Memory B cell (primary cell): Measurements from ENCODE around the gene KANSL1.

Source experiments
- ATAC-seq: fragments of 150-1000 bp; cut with Tn5 transposase; 2 replicates; pipeline ENCODE4 v1.10.0; 2021; ENCODE audit warnings: low read depth, mild to moderate bottlenecking, moderate library complexity
- DNase-seq, 2 donors: peaks; one replicate each; pipeline ENCODE4 v3.0.0; 2022; ENCODE audit warnings: low spot score in 2 of 2
- H3K27ac Mint-ChIP-seq: one replicate; pipeline ENCODE4 v1.8.0; 2022; ENCODE audit warnings: mild to moderate bottlenecking, moderate library complexity, mixed read lengths
- H3K27me3 Mint-ChIP-seq: one replicate; pipeline ENCODE4 v1.8.0; 2022; ENCODE audit warnings: mixed read lengths
- H3K36me3 Mint-ChIP-seq: one replicate; pipeline ENCODE4 v1.8.0; 2022; ENCODE audit warnings: mild to moderate bottlenecking, mixed read lengths
- H3K4me1 Mint-ChIP-seq: one replicate; pipeline ENCODE4 v1.8.0; 2022; ENCODE audit warnings: mixed read lengths
- H3K4me3 Mint-ChIP-seq: one replicate; pipeline ENCODE4 v1.8.0; 2022; ENCODE audit warnings: mild to moderate bottlenecking, moderate library complexity, mixed read lengths
- H3K9me3 Mint-ChIP-seq: one replicate; pipeline ENCODE4 v1.8.0; 2022; ENCODE audit warnings: mixed read lengths

Gene KANSL1

GRCh38 chr17:46071796-46072195 lies 121.4 kb downstream of the KANSL1 start:
- ATAC-seq (no peak), DNase-seq (no peak)
- Mint-ChIP-seq H3K36me3 (peaks cover 5% of the 10 kb centered on the region), H3K4me1 (peaks cover 8% of the 10 kb centered on the region), H3K27me3 (no peaks in the 10 kb centered on the region), H3K4me3 (no peak overlapping the region), H3K27ac (peak overlapping the region; percentile 35), H3K9me3 (no peaks in the 10 kb centered on the region)

DNA sequence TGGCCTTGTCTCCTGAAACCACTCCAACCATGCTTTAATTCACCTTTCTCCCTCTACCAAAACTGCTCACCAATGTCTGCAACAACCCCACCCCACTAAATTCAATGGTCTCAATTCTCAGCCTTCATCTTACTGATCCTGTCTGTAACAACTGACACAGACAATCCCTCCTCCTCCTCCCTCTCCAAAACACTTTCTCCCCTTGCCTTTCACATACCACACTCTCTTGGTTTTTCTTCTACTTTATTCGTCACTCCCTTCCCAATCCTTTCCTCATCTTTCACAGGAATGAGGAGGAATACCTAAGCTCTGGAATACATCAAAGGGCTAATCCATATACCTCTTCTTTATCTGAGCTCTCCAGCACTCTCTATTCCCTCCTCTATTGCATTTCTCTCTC lies 128.8 kb downstream of the KANSL1 start:
- DNase-seq (no peak), ATAC-seq (no peak)
- H3K9me3 Mint-ChIP-seq: no peaks in the 10 kb centered on the region
- H3K4me1 Mint-ChIP-seq: peaks cover 4% of the 10 kb centered on the region
- peaks cover 9% of the 10 kb centered on the region for H3K36me3 Mint-ChIP-seq
- no peak overlapping the region for H3K4me3 Mint-ChIP-seq
- no peaks in the 10 kb centered on the region for H3K27me3 Mint-ChIP-seq
- H3K27ac Mint-ChIP-seq: peak overlapping the region; percentile 40

DNA sequence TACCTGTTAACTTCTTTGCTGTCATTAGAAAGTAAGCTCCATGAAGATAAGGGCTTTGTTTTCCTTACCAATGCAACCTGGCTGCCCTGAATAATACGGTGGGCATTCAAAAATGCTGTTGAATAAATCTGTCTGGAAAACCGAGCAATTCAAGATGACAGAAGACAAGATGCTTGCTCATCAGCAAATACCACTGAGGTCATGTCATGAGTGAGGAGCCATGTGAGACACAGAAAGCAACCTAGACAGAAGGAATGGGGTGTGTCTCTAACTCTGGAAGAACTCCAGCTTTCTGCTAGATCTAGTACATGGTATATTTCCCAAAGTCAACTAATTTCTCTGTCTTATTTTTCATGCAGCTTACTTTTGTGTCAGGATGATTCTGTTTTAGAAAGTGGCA lies 130.0 kb downstream of the KANSL1 start:
- DNase-seq: no peak
- Mint-ChIP-seq H3K9me3 (no peaks in the 10 kb centered on the region), H3K4me3 (no peak overlapping the region), H3K27ac (no peak overlapping the region), H3K27me3 (no peaks in the 10 kb centered on the region), H3K4me1 (peaks cover 8% of the 10 kb centered on the region), H3K36me3 (peaks cover 15% of the 10 kb centered on the region)
- ATAC-seq: no peak

GRCh38 chr17:46061435-46061834 lies 131.8 kb downstream of the KANSL1 start:
- H3K4me1 Mint-ChIP-seq: peaks cover 8% of the 10 kb centered on the region
- no peaks in the 10 kb centered on the region for H3K27me3 Mint-ChIP-seq

GRCh38 chr17:46060461-46060860 lies 132.8 kb downstream of the KANSL1 start:
- ATAC-seq (no peak), DNase-seq (no peak)
- Mint-ChIP-seq H3K27me3 (no peaks in the 10 kb centered on the region), H3K9me3 (no peaks in the 10 kb centered on the region), H3K4me1 (peaks cover 8% of the 10 kb centered on the region), H3K4me3 (no peak overlapping the region), H3K36me3 (peaks cover 13% of the 10 kb centered on the region), H3K27ac (peak overlapping the region; percentile 65)

More at GRCh38 chr17:46061435-46061834, 131.8 kb downstream of the KANSL1 start:
- no peak for DNase-seq
- H3K27ac Mint-ChIP-seq: no peak overlapping the region
- peaks cover 17% of the 10 kb centered on the region for H3K36me3 Mint-ChIP-seq
- peak; percentile 46 for ATAC-seq
- no peak overlapping the region for H3K4me3 Mint-ChIP-seq
- no peaks in the 10 kb centered on the region for H3K9me3 Mint-ChIP-seq

GRCh38 chr17:46059486-46059885 lies 133.7 kb downstream of the KANSL1 start:
- ATAC-seq (no peak), DNase-seq (no peak)
- Mint-ChIP-seq H3K27ac (peak overlapping the region; percentile 14), H3K9me3 (no peaks in the 10 kb centered on the region), H3K36me3 (peaks cover 13% of the 10 kb centered on the region), H3K27me3 (no peaks in the 10 kb centered on the region), H3K4me1 (peaks cover 8% of the 10 kb centered on the region), H3K4me3 (no peak overlapping the region)

DNA sequence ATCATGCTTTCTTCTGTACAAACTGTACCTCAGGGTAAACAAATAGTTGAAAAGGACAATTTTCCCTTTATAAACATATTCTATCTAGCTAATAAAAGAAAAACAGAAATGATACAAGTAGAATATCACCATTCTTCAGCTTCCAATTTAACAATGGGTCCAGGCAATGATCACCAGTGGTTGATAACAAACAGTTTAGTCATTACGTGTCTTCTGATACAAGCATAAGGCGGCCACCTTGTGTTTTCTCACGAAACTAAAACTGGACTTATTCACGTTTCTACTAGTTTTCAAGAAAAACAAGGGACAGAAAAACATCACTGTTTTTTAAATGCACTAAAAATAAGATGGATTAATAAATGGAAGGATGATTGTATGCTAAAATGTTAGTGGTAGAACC lies 135.9 kb downstream of the KANSL1 start:
- Mint-ChIP-seq H3K4me1 (peaks cover 8% of the 10 kb centered on the region), H3K27ac (no peak overlapping the region), H3K27me3 (no peaks in the 10 kb centered on the region), H3K36me3 (peaks cover 13% of the 10 kb centered on the region), H3K4me3 (no peak overlapping the region), H3K9me3 (no peaks in the 10 kb centered on the region)
- no peak for ATAC-seq
- no peak for DNase-seq

GRCh38 chr17:46056800-46057304 lies 136.4 kb downstream of the KANSL1 start:
- Mint-ChIP-seq H3K4me3 (no peak overlapping the region), H3K36me3 (peaks cover 14% of the 10 kb centered on the region), H3K4me1 (peaks cover 8% of the 10 kb centered on the region), H3K9me3 (no peaks in the 10 kb centered on the region), H3K27ac (no peak overlapping the region), H3K27me3 (no peaks in the 10 kb centered on the region)
- DNase-seq (no peak), ATAC-seq (no peak)

DNA sequence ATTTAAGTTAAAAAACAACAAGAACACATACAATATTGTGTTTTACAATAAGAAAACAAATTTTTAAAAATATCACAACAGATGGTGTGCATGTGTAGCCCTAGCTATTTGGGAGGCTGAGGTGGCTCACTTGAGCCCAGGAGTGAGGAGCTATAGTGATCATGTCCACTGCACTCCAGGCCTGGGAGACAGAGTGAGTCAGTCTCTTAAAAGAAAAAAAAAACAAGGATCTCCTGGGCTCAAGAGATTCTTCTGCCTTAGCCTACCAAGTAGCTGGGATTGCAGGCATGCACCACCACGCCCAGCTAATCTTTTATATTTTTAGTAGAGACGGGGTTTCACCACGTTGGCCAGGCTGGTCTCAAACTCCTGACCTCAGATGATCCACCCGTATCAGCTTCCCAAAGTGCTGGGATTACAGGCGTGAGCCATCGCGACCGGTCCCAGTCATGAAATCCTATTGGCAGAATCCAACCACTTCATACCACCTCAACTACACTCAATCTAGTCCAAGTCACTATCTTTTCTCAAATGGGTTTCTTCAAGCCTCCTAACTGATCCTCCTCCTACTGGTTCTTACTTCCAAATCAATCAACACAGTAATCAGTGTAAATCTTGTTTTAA lies 139.2 kb downstream of the KANSL1 start:
- DNase-seq: no peak
- Mint-ChIP-seq H3K36me3 (peaks cover 23% of the 10 kb centered on the region), H3K4me1 (peaks cover 8% of the 10 kb centered on the region)

GRCh38 chr17:46049656-46050055 lies 143.6 kb downstream of the KANSL1 start:
- Mint-ChIP-seq H3K4me3 (no peak overlapping the region), H3K9me3 (no peaks in the 10 kb centered on the region), H3K4me1 (peaks cover 10% of the 10 kb centered on the region), H3K27me3 (no peaks in the 10 kb centered on the region), H3K36me3 (peaks cover 26% of the 10 kb centered on the region), H3K27ac (no peak overlapping the region)
- ATAC-seq (no peak), DNase-seq (no peak)

More for the DNA sequence above, 139.2 kb downstream of the KANSL1 start:
- Mint-ChIP-seq H3K27ac (peak overlapping the region; percentile 11), H3K9me3 (no peaks in the 10 kb centered on the region), H3K4me3 (no peak overlapping the region), H3K27me3 (no peaks in the 10 kb centered on the region)
- no peak for ATAC-seq

GRCh38 chr17:46047856-46048255 lies 145.4 kb downstream of the KANSL1 start:
- H3K27ac Mint-ChIP-seq: no peak overlapping the region
- ATAC-seq (no peak), DNase-seq (no peak)
- no peaks in the 10 kb centered on the region for H3K27me3 Mint-ChIP-seq
- H3K4me1 Mint-ChIP-seq: peaks cover 9% of the 10 kb centered on the region
- H3K4me3 Mint-ChIP-seq: no peak overlapping the region
- H3K36me3 Mint-ChIP-seq: peaks cover 25% of the 10 kb centered on the region
- H3K9me3 Mint-ChIP-seq: no peaks in the 10 kb centered on the region

GRCh38 chr17:46047398-46047797 lies 145.8 kb downstream of the KANSL1 start:
- H3K4me1 Mint-ChIP-seq: peaks cover 9% of the 10 kb centered on the region
- ATAC-seq (no peak), DNase-seq (no peak)
- no peaks in the 10 kb centered on the region for H3K27me3 Mint-ChIP-seq
- peaks cover 25% of the 10 kb centered on the region for H3K36me3 Mint-ChIP-seq
- no peaks in the 10 kb centered on the region for H3K9me3 Mint-ChIP-seq
- H3K27ac Mint-ChIP-seq: no peak overlapping the region
- H3K4me3 Mint-ChIP-seq: no peak overlapping the region

DNA sequence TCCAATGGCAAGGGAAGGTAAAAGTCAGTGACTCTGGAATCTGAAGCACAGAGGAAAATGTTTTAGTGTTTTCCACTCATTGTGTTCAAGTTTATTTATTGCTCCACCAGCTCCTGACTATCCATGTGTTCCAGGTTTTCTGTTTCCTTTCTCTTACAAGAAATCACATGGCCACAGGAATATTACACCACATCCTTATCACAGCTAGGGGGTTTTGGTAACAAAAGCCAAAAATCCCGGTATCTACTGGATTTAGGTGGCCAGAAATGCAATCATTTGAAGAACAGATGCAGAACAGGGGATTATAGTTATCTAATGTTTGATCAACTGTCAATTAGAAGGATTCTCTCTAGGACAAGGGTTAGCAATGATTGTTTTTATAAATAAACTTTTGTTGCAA lies 146.3 kb downstream of the KANSL1 start:
- Mint-ChIP-seq H3K9me3 (no peaks in the 10 kb centered on the region), H3K4me3 (no peak overlapping the region), H3K36me3 (peaks cover 25% of the 10 kb centered on the region), H3K4me1 (peaks cover 9% of the 10 kb centered on the region), H3K27ac (no peak overlapping the region), H3K27me3 (no peaks in the 10 kb centered on the region)
- DNase-seq: no peak
- ATAC-seq: no peak

DNA sequence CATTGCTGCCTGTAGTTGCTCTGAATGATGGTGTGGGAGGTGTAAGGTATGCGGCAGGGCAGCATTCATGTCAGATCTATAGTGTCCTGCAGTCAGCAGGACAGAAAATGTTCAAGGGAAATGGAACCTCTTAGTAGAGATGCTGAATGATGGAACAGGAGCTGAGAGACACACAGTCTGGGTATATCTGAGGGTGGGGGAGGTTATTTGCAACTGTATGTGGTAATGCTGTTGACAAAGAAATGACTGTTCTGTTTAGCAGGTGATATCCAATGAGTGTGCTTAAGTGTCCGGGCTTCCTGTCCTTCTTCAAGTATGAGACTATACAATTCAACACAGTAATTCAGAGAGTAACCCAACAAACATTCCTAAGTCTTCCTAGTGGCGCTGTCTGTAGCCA lies 147.6 kb downstream of the KANSL1 start:
- Mint-ChIP-seq H3K27me3 (no peaks in the 10 kb centered on the region), H3K9me3 (no peaks in the 10 kb centered on the region), H3K36me3 (peaks cover 21% of the 10 kb centered on the region), H3K4me3 (no peak overlapping the region), H3K4me1 (peaks cover 9% of the 10 kb centered on the region), H3K27ac (peak overlapping the region; percentile 52)
- ATAC-seq (no peak), DNase-seq (no peak)

- ATAC-seq (no peak), DNase-seq (no peak)
- Mint-ChIP-seq H3K4me1 (peaks cover 9% of the 10 kb centered on the region), H3K27ac (peak overlapping the region; percentile 52), H3K4me3 (no peak overlapping the region), H3K9me3 (no peaks in the 10 kb centered on the region), H3K27me3 (no peaks in the 10 kb centered on the region), H3K36me3 (peaks cover 26% of the 10 kb centered on the region)
Observed at GRCh38 chr17:46044989-46045388, 148.2 kb downstream of the KANSL1 start.
